Liver (tissue), 3 donors: ENCODE data around the gene MTX1.

Experiments used
- ATF3 ChIP-seq: IDR thresholded peaks from 2 replicates; pipeline ENCODE4 v1.6.1; 2016; ENCODE audit warnings: antibody characterized with exemption
- EGR1 ChIP-seq, 2 donors: IDR thresholded peaks; 2 replicates each; pipeline ENCODE4 v1.6.1; 2016 to 2018; ENCODE audit warnings: antibody characterized with exemption in 2 of 2, low read depth in 2 of 2
- GABPA ChIP-seq, 2 donors: IDR thresholded peaks in 1 of 2; conservative IDR thresholded peaks in 1 of 2; 2 replicates each; pipeline ENCODE4 v1.6.1; 2016; ENCODE audit warnings: antibody characterized with exemption in 2 of 2, mild to moderate bottlenecking in 1 of 2, moderate library complexity in 1 of 2
- RAD21 ChIP-seq, 2 donors: IDR thresholded peaks; 2 replicates each; pipeline ENCODE4 v1.6.1; 2016; ENCODE audit warnings: antibody characterized with exemption in 2 of 2, mild to moderate bottlenecking in 2 of 2
- SP1 ChIP-seq: IDR thresholded peaks from 2 replicates; pipeline ENCODE4 v1.6.1; 2018; ENCODE audit warnings: antibody characterized with exemption, mild to moderate bottlenecking
- TF ChIP-seq, protein P1 (sequence below): fragments of 150-350 bp; IDR thresholded peaks from 2 replicates; pipeline ENCODE4 v1.5.1; 2017; ENCODE audit warnings: improper control_type of control experiment, low read depth, low read length; ENCODE audit not compliant: missing input control
- donor health status: healthy.
- donor health status: healthy.

DNA sequence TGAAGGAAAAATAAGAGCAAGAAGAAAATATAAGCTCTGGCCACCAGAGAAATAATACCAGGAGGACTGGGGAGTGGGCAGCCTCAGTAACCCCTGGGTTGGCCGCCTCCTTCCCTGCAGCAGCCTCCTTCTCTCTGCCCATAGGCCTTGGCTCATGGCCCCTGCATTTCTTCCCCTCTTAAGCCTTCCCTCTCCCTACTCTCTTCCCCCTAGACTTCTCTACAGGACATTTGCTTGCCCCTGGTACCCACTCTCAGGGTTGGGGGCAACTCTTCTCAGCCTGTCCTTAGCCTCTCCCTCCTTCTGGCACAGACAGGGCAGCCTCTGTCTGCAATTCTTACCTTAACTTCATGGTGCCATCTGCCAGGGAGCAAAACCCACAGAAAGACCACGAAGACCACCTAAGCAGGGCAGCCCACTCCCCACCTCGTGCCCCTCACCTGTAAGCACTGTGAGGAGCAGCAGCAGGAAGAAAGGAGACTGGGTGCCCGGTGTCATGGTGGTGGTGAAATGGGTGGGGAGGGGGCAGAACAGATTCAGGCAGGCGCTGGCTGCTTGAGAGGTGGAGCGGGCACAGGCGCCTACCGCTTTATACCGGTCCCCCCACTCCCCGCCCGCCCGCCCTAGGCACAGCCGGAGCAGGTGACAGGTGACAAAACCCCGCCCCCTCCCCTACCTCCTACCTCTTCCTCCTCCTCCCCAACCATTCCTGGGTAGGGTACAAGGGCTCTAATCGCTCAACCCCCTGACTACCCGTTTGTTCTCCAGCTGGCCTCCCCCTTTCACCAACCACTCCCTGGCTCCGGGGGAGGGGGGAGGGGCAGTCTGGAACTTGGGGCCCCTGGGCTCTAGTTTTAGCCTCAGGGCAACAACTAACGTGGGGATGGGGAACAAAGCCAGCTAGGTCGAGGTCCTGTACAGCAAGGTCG lies 15.9 kb upstream of the MTX1 start:
- TF ChIP-seq, protein P1, sequence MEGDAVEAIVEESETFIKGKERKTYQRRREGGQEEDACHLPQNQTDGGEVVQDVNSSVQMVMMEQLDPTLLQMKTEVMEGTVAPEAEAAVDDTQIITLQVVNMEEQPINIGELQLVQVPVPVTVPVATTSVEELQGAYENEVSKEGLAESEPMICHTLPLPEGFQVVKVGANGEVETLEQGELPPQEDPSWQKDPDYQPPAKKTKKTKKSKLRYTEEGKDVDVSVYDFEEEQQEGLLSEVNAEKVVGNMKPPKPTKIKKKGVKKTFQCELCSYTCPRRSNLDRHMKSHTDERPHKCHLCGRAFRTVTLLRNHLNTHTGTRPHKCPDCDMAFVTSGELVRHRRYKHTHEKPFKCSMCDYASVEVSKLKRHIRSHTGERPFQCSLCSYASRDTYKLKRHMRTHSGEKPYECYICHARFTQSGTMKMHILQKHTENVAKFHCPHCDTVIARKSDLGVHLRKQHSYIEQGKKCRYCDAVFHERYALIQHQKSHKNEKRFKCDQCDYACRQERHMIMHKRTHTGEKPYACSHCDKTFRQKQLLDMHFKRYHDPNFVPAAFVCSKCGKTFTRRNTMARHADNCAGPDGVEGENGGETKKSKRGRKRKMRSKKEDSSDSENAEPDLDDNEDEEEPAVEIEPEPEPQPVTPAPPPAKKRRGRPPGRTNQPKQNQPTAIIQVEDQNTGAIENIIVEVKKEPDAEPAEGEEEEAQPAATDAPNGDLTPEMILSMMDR, result no peak
- TF ChIP-seq EGR1 (IDR thresholded peaks at IDR 0.05; ENCODE audit: low read depth in 2 of 2) (no peak), ATF3 (no peak), RAD21 (IDR thresholded peaks at IDR 0.05) (no peak), GABPA (IDR thresholded peaks at IDR 0.05 in 1 of 2, conservative IDR thresholded peaks at IDR 0.05 in 1 of 2) (no peak), SP1 (no peak)
